ENCODE measurements around the gene TMEM81.

- TF ChIP-seq FOXM1 (IDR thresholded peaks at IDR 0.05; ENCODE audit: borderline replicate concordance) (no peak), ZNF384 (IDR thresholded peaks at IDR 0.05) (no peak), SP1 (IDR thresholded peaks at IDR 0.05) (no peak), ELF4 (IDR thresholded peaks at IDR 0.05) (no peak), L3MBTL2 (conservative IDR thresholded peaks at IDR 0.05) (no peak), SUZ12 (IDR thresholded peaks at IDR 0.05) (no peak), FOXK2 (IDR thresholded peaks at IDR 0.05) (no peak), PKNOX1 (IDR thresholded peaks at IDR 0.05) (no peak), HDGF (IDR thresholded peaks at IDR 0.05; ENCODE audit: borderline replicate concordance) (no peak), BHLHE40 (IDR thresholded peaks at IDR 0.05; ENCODE audit: borderline replicate concordance) (no peak), NFRKB (IDR thresholded peaks at IDR 0.05) (no peak), TARDBP (IDR thresholded peaks at IDR 0.05) (no peak), ARNT (IDR thresholded peaks at IDR 0.05) (no peak), LEF1 (IDR thresholded peaks at IDR 0.05; ENCODE audit: borderline replicate concordance) (no peak)
These were observed 31.0 kb downstream of the TMEM81 start for GRCh38 chr1:205053296-205053695.

All from HEK293T (cell line).